GM19328 (cell line): Measurements from ENCODE around the gene CNEP1R1.

ENCODE experiments used
- ATAC-seq: cut with Tn5 transposase; IDR thresholded peaks from one replicate; pipeline ENCODE4 v1.9.1; 2021; ENCODE audit warnings: mild to moderate bottlenecking, moderate library complexity; ENCODE audit not compliant: unreplicated experiment

Gene CNEP1R1

GRCh38 chr16:50015631-50016030 lies 9.4 kb upstream of the CNEP1R1 start:
- no peak for ATAC-seq

GRCh38 chr16:50017553-50017952 lies 7.5 kb upstream of the CNEP1R1 start:
- no peak for ATAC-seq

DNA sequence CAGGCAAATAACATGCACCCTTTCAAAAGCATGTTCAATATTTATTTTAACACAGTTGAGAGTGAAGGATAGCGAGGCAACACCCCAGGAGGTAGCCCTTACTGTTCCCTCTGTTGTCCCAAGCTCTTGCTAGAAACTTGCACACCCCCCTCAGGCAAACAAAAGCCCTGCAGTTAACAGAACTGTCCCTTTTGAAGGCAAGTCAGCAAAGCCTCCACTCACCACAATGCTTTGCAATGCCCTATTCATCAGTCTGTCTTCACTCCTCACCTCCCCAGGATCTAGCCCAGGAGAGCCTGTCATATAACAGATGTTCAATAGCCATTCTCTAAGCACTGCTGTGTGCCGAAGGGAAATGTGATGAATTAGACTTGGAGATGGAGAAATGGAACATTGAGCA lies 3.5 kb upstream of the CNEP1R1 start:
- ATAC-seq = no peak

DNA sequence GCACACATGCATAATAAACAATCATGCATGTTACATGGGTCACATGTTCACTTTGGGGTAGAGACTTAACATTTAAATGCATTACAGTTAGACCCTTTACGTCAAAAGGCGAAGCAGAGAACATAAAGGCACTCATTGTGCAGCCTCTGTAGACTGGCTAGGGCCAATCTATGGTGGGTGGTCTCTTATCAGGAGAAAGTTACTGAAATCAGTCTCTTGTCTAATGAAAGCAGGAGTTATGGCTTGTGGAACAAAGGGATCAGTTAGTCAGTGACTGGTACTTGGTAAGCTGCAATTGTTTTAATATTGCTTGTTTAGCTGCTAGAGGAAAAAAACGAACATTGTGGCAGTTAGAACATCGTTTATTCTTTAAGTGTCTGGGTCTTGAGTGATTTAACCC lies 1.4 kb upstream of the CNEP1R1 start:
- ATAC-seq = no peak

GRCh38 chr16:50024207-50024606 lies 818 bp upstream of the CNEP1R1 start:
- no peak for ATAC-seq

- peak; percentile 5 for ATAC-seq
These were observed 509 bp downstream of the CNEP1R1 start for GRCh38 chr16:50025537-50025931.

GRCh38 chr16:50027829-50028228 lies 2.8 kb downstream of the CNEP1R1 start:
- no peak for ATAC-seq

DNA sequence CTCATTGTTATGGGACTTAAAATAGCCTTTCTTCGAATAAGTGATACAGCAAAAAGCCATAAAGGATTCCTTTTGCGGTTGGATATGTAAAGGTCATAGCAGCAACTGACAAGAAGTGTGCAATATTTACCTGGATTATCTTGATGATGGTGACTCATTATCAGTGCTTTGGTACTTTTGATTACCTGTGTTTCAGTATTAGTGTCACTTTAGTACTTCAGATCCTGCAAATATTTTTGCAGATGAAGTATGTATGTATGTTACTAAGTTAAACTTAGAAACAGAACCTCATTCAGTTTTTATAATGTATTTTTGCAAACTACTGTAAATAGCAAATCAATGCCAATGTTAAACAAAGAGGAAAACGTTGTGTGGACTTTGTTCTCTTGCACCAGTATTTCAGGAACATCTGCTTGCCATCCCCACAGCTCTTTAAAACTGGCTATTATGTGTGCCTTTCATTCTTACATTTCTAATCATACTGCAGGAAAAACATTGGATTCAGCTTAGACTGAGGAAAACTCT lies 10.5 kb downstream of the CNEP1R1 start:
- no peak for ATAC-seq

DNA sequence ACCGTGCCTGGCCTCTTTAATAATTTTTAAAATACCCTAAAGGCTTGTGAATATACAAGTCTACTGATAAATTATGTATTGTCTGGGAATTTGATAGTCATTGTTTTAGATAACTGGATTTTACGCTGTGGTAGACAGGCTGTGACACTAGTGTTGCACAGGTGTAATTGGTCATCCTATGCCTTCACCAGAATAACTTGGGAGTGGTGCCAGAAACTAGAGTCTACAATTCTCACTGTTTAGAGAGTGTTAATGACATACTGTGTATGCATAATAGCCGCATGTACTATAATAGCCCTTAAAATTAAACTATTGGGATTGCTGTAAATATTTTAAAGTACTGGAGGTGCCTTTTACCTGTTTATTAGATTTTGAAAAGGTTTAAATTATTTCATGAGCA lies 11.4 kb downstream of the CNEP1R1 start:
- no peak for ATAC-seq

DNA sequence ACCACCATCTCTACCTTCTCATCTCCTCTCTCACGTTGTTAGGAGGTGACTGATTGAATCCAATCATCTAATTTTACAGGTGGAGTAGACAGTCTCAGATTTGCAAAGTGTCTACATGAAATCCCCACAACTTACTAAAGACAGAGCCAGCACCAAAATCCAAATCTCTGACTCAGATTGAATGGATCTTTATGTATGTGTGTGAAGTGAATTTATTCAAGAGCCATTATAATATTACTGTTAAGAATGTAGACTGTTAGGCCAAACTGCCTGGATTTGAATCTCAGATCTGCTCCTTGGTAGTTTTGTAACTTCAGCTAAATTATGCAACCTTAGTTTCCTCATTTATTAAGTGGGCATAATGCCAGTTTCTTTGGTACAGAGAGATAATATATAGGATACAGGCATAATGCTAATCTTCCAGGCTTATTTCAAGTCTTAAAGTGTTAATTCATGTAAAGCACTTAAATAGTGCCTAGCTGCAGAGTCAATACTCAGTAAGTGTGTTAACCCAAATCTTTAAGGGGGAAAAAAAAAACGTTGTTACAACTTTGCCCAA lies 12.7 kb downstream of the CNEP1R1 start:
- ATAC-seq = no peak

- no peak for ATAC-seq
These were observed 13.3 kb downstream of the CNEP1R1 start for GRCh38 chr16:50038286-50038685.

GRCh38 chr16:50038756-50039529 lies 13.9 kb downstream of the CNEP1R1 start:
- ATAC-seq = no peak

DNA sequence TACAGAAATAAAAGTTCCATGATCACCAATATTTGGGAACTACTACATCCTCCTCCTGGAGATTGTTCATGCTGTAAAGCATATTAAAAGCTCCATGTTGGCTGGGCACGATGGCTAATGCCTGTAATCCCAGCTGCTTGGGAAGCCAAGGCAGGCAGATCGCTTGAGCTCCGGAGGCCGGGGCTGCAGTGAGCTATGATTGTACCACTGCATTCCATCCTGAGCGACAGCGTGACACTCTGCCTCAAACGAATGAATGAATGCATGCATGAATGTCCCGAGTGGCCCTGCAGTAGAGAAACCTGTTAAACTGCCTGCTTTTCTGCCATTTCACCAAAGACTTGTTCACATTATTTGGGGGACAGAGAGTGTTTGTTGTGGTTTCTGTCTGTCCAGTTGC lies 15.0 kb downstream of the CNEP1R1 start:
- no peak for ATAC-seq

DNA sequence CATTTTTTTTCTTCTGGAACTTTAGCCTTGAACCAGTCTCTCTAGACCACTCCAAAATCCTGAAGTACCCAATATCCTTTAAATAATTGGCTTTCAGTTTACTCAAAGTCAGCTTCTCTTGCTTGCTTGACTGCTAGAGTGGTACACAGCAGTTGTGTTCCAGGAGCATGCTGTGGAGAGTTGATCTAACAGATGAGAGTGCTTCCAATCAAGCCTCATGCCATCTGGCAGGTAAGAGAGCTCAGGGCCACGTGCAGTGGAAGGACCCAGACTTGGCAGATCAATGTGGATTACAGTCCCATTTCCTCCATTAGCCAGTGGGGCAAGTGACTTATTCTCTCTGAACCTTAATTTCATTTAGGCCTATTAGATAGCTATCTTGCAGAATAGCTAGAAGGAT lies 15.7 kb downstream of the CNEP1R1 start:
- ATAC-seq = no peak

DNA sequence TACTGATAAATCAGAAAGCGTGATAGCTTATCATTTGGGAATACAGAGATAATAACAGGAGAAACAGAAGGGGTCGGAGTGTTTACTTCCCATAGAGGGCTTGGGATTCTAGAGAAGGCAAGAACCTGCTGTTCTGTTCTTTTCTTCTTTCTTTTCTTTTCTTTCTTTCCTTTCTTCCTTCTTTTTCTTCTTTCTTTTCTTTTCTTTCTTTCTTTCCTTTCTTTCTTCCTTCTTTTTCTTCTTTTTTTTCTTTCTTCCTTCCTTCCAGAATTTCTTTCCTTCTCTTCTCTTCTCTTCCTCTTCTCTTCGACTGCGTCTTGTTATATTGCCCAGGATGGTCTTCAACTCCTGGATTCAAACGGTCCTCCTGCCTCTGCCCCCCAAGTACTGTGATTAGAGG lies 18.3 kb downstream of the CNEP1R1 start:
- ATAC-seq = no peak

DNA sequence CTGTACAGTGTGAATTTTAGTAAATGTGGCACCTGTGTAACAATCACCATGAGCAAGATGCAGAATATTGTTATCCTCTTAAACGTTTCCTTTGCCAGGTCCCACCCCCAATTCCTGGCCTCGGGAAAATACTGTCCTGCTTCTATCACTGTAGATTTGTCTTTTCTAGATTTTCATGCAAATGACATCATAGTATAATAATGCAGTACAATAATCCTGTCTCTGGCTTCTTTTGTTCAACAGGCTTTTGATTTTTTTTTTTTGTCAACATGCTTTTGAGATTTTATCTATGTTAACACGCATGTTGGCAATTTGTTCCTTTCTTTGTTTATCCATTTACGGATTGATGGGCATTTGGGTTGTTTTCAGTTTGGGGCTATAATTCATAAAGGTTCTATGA lies 20.4 kb downstream of the CNEP1R1 start:
- ATAC-seq = no peak

DNA sequence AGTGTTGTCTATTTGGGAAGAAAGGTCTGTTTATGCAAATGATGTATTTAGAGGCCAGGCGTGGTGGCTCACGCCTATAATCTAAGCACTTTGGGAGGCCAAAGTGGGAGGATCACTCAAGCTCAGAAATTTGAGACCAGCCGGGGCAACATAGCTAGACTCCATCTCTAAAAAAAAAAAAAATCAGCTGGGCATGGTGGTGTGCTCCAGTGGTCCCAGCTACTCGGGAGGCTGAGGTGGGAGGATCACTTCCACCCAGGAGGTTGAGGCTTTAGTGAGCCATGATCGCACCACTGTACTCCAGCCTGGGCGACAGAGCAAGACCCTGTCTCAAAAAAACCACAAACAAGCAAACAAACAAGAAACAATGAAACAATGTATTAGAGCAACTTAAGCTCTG lies 21.8 kb downstream of the CNEP1R1 start:
- no peak for ATAC-seq

GRCh38 chr16:50047864-50048263 lies 22.8 kb downstream of the CNEP1R1 start:
- no peak for ATAC-seq

DNA sequence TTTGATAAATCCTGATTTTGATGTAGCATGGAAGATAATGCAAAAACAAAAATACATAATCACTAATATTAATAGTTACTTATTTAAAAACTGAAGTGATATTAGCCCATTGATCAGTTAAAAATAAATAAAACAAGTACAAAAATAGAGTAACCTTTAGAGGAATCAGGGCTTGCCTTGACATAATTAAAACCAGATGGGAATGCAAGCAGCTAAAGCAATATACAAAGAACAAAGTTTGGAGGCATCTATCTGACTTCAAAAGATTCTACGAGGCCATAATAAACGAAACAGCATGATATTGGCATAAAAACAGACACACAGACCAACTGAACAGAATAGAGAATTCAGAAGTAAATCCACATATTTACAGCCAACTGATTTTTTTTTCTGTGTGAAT lies 25.8 kb downstream of the CNEP1R1 start:
- no peak for ATAC-seq

DNA sequence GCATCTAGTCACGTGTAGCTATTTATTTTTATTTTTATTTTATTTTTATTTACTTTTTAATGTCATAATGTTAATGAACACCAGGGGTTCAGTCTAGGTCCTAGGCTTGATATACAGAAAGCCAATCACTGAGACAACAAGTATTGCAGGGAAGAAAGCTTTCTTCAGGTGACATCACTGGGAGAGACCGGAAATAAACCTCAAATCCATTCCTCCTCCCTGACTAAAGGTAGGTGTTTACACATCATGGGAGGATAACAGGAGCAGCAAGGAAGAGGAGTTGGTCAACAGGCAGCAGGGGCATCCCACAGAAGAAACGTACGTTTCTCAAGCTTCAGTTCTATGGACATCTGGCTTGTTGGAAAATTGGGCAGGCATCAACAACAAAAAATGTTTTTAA lies 31.2 kb downstream of the CNEP1R1 start:
- ATAC-seq = no peak

DNA sequence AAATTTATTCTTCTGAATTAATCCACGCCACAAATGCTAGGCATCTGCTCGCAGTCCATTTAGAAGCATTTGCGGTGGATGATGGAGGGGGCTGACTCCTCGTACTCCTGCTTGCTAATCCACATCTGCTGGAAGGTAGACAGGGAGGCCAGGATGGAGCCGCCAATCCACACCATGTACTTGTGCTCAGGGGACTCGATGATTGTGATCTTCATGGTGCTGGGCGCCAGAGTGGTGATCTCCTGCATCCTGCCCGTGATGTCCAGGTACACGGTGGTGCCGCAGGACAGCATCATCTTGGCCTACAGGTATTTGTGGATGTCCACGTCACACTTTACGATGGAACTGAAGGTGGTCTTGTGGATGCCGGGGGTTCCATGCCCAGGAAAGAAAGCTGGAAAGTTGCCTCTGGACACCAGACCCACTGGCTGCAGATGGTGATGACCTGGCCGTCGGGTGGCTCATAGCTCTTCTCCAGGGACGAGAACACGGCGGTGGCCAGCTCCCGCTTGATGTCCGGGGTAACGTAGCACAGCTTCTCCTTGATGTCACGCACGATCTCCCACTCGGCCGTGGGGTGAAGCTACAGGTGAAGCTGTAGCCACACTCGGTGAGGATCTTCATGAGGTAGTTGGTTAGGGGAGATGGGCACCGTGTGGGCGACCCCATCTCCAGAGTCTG lies 33.2 kb downstream of the CNEP1R1 start:
- ATAC-seq = no peak

- no peak for ATAC-seq
These were observed 34.1 kb downstream of the CNEP1R1 start for GRCh38 chr16:50059111-50059510.
